Endothelial cell of umbilical vein (primary cell): Measurements from ENCODE around the gene RBM33. TPM values are rescaled to one million over a fixed set of nuclear protein-coding genes. Genes with fewer than 3 reads are reported as not detected.

Source experiments
- BruUV-seq: library from RNA; stranded (reverse); fragments of 400-500 nt; replicated peaks from 2 replicates; lab custom pipeline; 2021; lab: Mats Ljungman, UMichigan
- CTCF ChIA-PET: fragments of 300-600, 350-600 bp; sonication (Branson Sonifier 250); formaldehyde crosslinking; loops from one replicate; lab custom pipeline; 2021; ENCODE audit warnings: antibody characterized with exemption, inconsistent platforms; lab: Charles Lee
- POLR2A ChIA-PET: fragments of 300-600, 350-600 bp; sonication (Branson Sonifier 250); formaldehyde crosslinking; loops from one replicate; lab custom pipeline; 2021; ENCODE audit warnings: antibody characterized with exemption, inconsistent platforms; lab: Charles Lee
- DNase-seq: peaks from one replicate; pipeline ENCODE4 v3.0.0-alpha.2; 2011; ENCODE audit warnings: low read depth, low spot score
- FAIRE-seq: peaks from 2 replicates; lab custom pipeline; 2011; peaks lifted over from hg19 to GRCh38; lab: Jason Lieb, UNC
- H2AFZ ChIP-seq: 2 replicates; pipeline ENCODE4 v1.6.0; 2012; ENCODE audit warnings: low read depth, low read length, control low read depth, inconsistent platforms
- H3K27ac ChIP-seq: 2 replicates; pipeline ENCODE4 v1.5.1; 2011; ENCODE audit warnings: low read depth, mild to moderate bottlenecking, control low read depth, low read length, moderate library complexity; ENCODE audit not compliant: insufficient read depth
- H3K27me3 ChIP-seq, 2 experiments: 2 replicates each; pipeline versions ENCODE4 v1.6.0 to v1.6.1; 2011; ENCODE audit warnings: low read length in 2 of 2, mixed read lengths in 1 of 2; ENCODE audit not compliant: control insufficient read depth in 2 of 2, insufficient read depth in 2 of 2
- H3K36me3 ChIP-seq, 2 experiments: 2 replicates in 1 of 2; 3 replicates in 1 of 2; pipeline ENCODE4 v1.5.1; 2011; ENCODE audit warnings: low read length in 2 of 2, mild to moderate bottlenecking in 1 of 2, moderate library complexity in 1 of 2; ENCODE audit not compliant: control insufficient read depth in 2 of 2, insufficient read depth in 2 of 2; ENCODE audit errors: extremely low read depth in 1 of 2
- H3K4me1 ChIP-seq: 3 replicates; pipeline ENCODE4 v1.5.1; 2011; ENCODE audit warnings: mild to moderate bottlenecking, low read length; ENCODE audit not compliant: control insufficient read depth, insufficient read depth; ENCODE audit errors: extremely low read depth
- H3K4me2 ChIP-seq: 2 replicates; pipeline ENCODE4 v1.6.1; 2011; ENCODE audit warnings: low read length, control low read depth, mixed read lengths; ENCODE audit not compliant: insufficient read depth
- H3K4me3 ChIP-seq, 3 experiments: fragments of 200-600 bp in 1 of 3; sonication (generic), shearing (Covaris generic) in 1 of 3; replicated peaks in 1 of 3; 2 replicates each; pipeline ENCODE4 v1.5.1; 2011 to 2016; ENCODE audit warnings: control low read depth in 3 of 3, low read length in 3 of 3, mild to moderate bottlenecking in 2 of 3, inconsistent platforms in 1 of 3, low read depth in 1 of 3, moderate library complexity in 1 of 3; ENCODE audit not compliant: insufficient read depth in 1 of 3
- H3K79me2 ChIP-seq: 2 replicates; pipeline ENCODE4 v1.6.0; 2012; ENCODE audit warnings: low read length, inconsistent platforms; ENCODE audit not compliant: control insufficient read depth, insufficient read depth
- H3K9ac ChIP-seq: replicated peaks from 2 replicates; pipeline ENCODE3; 2011; ENCODE audit warnings: low read length, control low read depth; ENCODE audit not compliant: insufficient read depth; ENCODE audit errors: extremely low read depth
- H3K9me1 ChIP-seq: replicated peaks from 3 replicates; pipeline ENCODE4 v1.6.0; 2011; ENCODE audit warnings: mild to moderate bottlenecking, low read length; ENCODE audit not compliant: control insufficient read depth, insufficient read depth; ENCODE audit errors: extremely low read depth
- H3K9me3 ChIP-seq: replicated peaks from 2 replicates; pipeline ENCODE4 v1.5.1; 2012; ENCODE audit warnings: low read length, inconsistent platforms; ENCODE audit not compliant: control insufficient read depth, insufficient read depth
- H4K20me1 ChIP-seq: replicated peaks from 2 replicates; pipeline ENCODE3; 2011; ENCODE audit warnings: mild to moderate bottlenecking, low read length; ENCODE audit not compliant: control insufficient read depth, insufficient read depth; ENCODE audit errors: extremely low read depth
- EZH2 ChIP-seq: IDR thresholded peaks from 2 replicates; pipeline ENCODE4 v1.6.1; 2012; ENCODE audit warnings: borderline replicate concordance, low read depth, mild to moderate bottlenecking, moderate library complexity, low read length, inconsistent platforms; ENCODE audit not compliant: severe bottlenecking
- FOS ChIP-seq: IDR thresholded peaks from 2 replicates; pipeline ENCODE4 v1.6.1; 2011; ENCODE audit warnings: mild to moderate bottlenecking, low read length, moderate library complexity, borderline replicate concordance; ENCODE audit not compliant: insufficient read depth
- GATA2 ChIP-seq: IDR thresholded peaks from 2 replicates; pipeline ENCODE4 v1.7.0; 2011; ENCODE audit warnings: low read depth, mild to moderate bottlenecking, moderate library complexity, mixed read lengths, low read length; ENCODE audit not compliant: insufficient read length, insufficient read depth
- JUN ChIP-seq: IDR thresholded peaks from 2 replicates; pipeline ENCODE4 v1.6.1; 2011; ENCODE audit warnings: borderline replicate concordance, low read depth; ENCODE audit not compliant: insufficient read length, insufficient read depth
- MYC ChIP-seq: IDR thresholded peaks from one replicate; pipeline ENCODE4 v1.6.1; 2011; ENCODE audit warnings: mild to moderate bottlenecking, low read depth, low read length
- POLR2A ChIP-seq: IDR thresholded peaks from 2 replicates; pipeline ENCODE4 v1.6.1; 2012; ENCODE audit warnings: low read depth, mild to moderate bottlenecking, control low read depth, low read length
- POLR2AphosphoS5 ChIP-seq: IDR thresholded peaks from 2 replicates; pipeline ENCODE4 v1.6.1; 2012; ENCODE audit warnings: low read depth, mild to moderate bottlenecking, control low read depth, low read length, moderate library complexity; ENCODE audit not compliant: insufficient read depth
- dilution Hi-C: fragments of 300-500 bp; cut with MboI; formaldehyde crosslinking; loops from one replicate; pipeline ENCODE4 v1.15.0; 2019; ENCODE audit warnings: low sequenced_read_pairs; ENCODE audit not compliant: extremely low pct_ligation_motif_present
- intact Hi-C: fragments of 100-400 bp; cut with micrococcal nuclease; formaldehyde crosslinking; loops from one replicate; pipeline ENCODE4 v1.10.0; 2022
- polyA plus RNA-seq, 4 experiments: library from polyadenylated mRNA; depleted of rRNA in 3 of 4; stranded (reverse) in 3 of 4; unstranded in 1 of 4; fragments of >200 nt; gene quantifications; 2 replicates each; pipeline versions ENCODE4 v1.2.1 to v1.2.3, GENCODE V29; 2011 to 2012; ENCODE audit warnings: missing spikeins in 1 of 4
- total RNA-seq: library from RNA; stranded (reverse); gene quantifications from 2 replicates; pipeline ENCODE4 v1.2.3, GENCODE V29; 2021
- TF ChIP-seq, protein P1 (sequence below), 2 donors: IDR thresholded peaks; 1 replicate in 1 of 2; 2 replicates in 1 of 2; pipeline ENCODE4 v1.5.1; 2011; ENCODE audit warnings: low read length in 2 of 2, mild to moderate bottlenecking in 2 of 2, moderate library complexity in 2 of 2, control low read depth in 1 of 2, inconsistent platforms in 1 of 2, low read depth in 1 of 2; ENCODE audit not compliant: insufficient read depth in 1 of 2; ENCODE audit errors: extremely low read depth in 1 of 2
- TF ChIP-seq, protein P2 (sequence below): IDR thresholded peaks from 2 replicates; pipeline ENCODE4 v1.6.1; 2011; ENCODE audit not compliant: insufficient read depth, insufficient read length

Gene RBM33
- total and polyA plus RNA-seq, 2 donors (not counting 3 experiments of a cell fraction or from before 2014, with no cell fraction given): 16.2 to 68.2 TPM

DNA sequence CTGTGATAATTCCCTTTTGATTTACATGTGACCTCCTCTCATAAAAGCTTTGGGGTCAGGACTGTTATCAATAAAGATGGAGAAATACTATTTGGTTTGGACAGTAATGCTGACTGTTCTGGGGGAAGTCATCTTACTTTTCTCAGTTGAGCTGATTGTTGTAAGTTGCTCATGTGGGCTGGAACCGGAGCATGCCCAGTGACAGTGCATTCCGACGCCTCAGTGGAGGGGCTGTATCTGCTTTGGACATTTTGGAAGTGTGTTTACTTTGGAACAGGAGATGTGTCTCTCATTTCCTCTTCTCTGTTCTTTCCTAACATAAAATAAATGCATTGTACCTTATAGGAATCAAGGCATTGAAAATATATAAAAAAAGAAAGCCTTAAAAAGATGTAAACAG, 30.1 kb downstream of the RBM33 start:
- H3K4me2 ChIP-seq: no peak overlapping the region
- H3K9me3 ChIP-seq: no peaks in the 10 kb centered on the region
- H3K4me1 ChIP-seq: peaks cover 15% of the 10 kb centered on the region
- peaks cover 2% of the 10 kb centered on the region in 2 experiments for H3K36me3 ChIP-seq
- no peak overlapping the region for H3K4me3 ChIP-seq
- no peaks in the 10 kb centered on the region for H3K9me1 ChIP-seq
- peak; percentile 24 for DNase-seq
- POLR2A ChIA-PET: no interaction called here
- TF ChIP-seq FOS: no peak
- TF ChIP-seq JUN: no peak
- TF ChIP-seq EZH2: no peak
- TF ChIP-seq MYC: no peak
- BruUV-seq: no TSS peak
- H3K27ac ChIP-seq: no peak overlapping the region
- intact Hi-C loops: no loop called here
- H3K27me3 ChIP-seq: no peaks in the 10 kb centered on the region
- dilution Hi-C loops: no loop called here
- CTCF ChIA-PET: interaction anchor here (0.8 to 1.1 kb wide), 3 partner anchors 9 to 87 kb away, joined by 3 to 5 read pairs (median 3); no protein-coding TSS in a partner anchor
- peaks cover 6% of the 10 kb centered on the region for H4K20me1 ChIP-seq
- no peak for FAIRE-seq
- H3K79me2 ChIP-seq: peaks cover 60% of the 10 kb centered on the region
- H3K9ac ChIP-seq: no peak overlapping the region
- H2AFZ ChIP-seq: no peak overlapping the region

DNA sequence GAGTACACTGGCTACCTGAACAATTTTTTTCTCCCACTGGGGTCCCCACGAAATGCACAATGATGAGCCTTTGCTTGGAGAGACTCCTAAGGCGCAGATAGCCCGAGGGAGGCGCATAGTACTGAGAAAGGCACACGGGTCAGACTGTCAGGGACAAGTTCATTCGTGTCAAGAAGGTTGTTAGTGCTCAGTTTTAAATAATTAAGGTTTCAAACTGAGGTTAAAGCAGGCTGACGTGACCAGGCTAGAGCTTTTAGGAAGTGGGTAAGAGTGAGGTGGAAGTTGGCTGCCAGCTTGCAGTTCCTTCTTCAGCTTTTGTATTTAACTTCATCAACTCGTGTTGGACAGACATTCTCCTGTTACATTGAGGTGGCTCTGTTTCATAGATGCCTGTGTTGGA, 31.6 kb downstream of the RBM33 start:
- no peaks in the 10 kb centered on the region for H3K27me3 ChIP-seq
- TF ChIP-seq POLR2A (no peak), MYC (no peak), POLR2AphosphoS5 (no peak), EZH2 (no peak), GATA2 (no peak), JUN (no peak), FOS (no peak)
- TF ChIP-seq, protein P1, sequence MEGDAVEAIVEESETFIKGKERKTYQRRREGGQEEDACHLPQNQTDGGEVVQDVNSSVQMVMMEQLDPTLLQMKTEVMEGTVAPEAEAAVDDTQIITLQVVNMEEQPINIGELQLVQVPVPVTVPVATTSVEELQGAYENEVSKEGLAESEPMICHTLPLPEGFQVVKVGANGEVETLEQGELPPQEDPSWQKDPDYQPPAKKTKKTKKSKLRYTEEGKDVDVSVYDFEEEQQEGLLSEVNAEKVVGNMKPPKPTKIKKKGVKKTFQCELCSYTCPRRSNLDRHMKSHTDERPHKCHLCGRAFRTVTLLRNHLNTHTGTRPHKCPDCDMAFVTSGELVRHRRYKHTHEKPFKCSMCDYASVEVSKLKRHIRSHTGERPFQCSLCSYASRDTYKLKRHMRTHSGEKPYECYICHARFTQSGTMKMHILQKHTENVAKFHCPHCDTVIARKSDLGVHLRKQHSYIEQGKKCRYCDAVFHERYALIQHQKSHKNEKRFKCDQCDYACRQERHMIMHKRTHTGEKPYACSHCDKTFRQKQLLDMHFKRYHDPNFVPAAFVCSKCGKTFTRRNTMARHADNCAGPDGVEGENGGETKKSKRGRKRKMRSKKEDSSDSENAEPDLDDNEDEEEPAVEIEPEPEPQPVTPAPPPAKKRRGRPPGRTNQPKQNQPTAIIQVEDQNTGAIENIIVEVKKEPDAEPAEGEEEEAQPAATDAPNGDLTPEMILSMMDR (IDR thresholded peaks at IDR 0.05; ENCODE audit: extremely low read depth in 1 of 2, insufficient read depth in 1 of 2, low read depth in 1 of 2, low read length in 2 of 2): no peak
- TF ChIP-seq, protein P2, sequence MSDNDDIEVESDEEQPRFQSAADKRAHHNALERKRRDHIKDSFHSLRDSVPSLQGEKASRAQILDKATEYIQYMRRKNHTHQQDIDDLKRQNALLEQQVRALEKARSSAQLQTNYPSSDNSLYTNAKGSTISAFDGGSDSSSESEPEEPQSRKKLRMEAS: no peak
- peaks cover 2% of the 10 kb centered on the region for H4K20me1 ChIP-seq
- no peak overlapping the region for H3K4me3 ChIP-seq
- H3K4me2 ChIP-seq: no peak overlapping the region
- H3K27ac ChIP-seq: no peak overlapping the region
- ChIA-PET CTCF (interaction anchor here (0.6 to 1.8 kb wide), 2 partner anchors 54 to 77 kb away, joined by 3 to 6 read pairs; no protein-coding TSS in a partner anchor), POLR2A (no interaction called here)
- intact Hi-C loops (loop anchor here (2.0 kb wide), 1 partner anchor 17 kb away; no protein-coding TSS in a partner anchor), dilution Hi-C loops (no loop called here)
- H3K36me3 ChIP-seq: peaks cover 2 to 4% of the 10 kb centered on the region in 2 experiments
- H2AFZ ChIP-seq: no peak overlapping the region
- peaks cover 58% of the 10 kb centered on the region for H3K79me2 ChIP-seq
- no peak overlapping the region for H3K9ac ChIP-seq
- DNase-seq (no peak), FAIRE-seq (no peak)
- no peaks in the 10 kb centered on the region for H3K9me3 ChIP-seq
- H3K4me1 ChIP-seq: peaks cover 4% of the 10 kb centered on the region
- no TSS peak for BruUV-seq
- no peaks in the 10 kb centered on the region for H3K9me1 ChIP-seq
